Lung microvascular endothelial cell (primary cell): Measurements from ENCODE around the gene BABAM2. TPM values are rescaled to one million over a fixed set of nuclear protein-coding genes. Genes with fewer than 3 reads are reported as not detected.
"Not testable (repeated sequence)": the region's sequence is repeated elsewhere in the genome, so short reads cannot be mapped to it uniquely, and the experiment has no call there.

Experiments
- DNase-seq, 2 donors: peaks; one replicate each; pipeline versions ENCODE4 v3.0.0 to v3.0.0-alpha.2; 2010; ENCODE audit warnings: low read depth in 2 of 2
- total RNA-seq: library from RNA; depleted of rRNA; stranded (reverse); fragments of >200 nt; gene quantifications from 2 replicates; pipeline ENCODE4 v1.2.1, GENCODE V29; 2014

The BABAM2 gene
- total RNA-seq, 1 donor from 2014 or later: 14.7 TPM

GRCh38 chr2:27942612-27943547 is 52.4 kb downstream of the BABAM2 start:
- DNase-seq: no peak

GRCh38 chr2:27946530-27947060 is 56.1 kb downstream of the BABAM2 start:
- DNase-seq: peak in 1 of 2 donors; percentile 28

GRCh38 chr2:27952070-27952469 is 61.5 kb downstream of the BABAM2 start:
- DNase-seq: no peak

DNA sequence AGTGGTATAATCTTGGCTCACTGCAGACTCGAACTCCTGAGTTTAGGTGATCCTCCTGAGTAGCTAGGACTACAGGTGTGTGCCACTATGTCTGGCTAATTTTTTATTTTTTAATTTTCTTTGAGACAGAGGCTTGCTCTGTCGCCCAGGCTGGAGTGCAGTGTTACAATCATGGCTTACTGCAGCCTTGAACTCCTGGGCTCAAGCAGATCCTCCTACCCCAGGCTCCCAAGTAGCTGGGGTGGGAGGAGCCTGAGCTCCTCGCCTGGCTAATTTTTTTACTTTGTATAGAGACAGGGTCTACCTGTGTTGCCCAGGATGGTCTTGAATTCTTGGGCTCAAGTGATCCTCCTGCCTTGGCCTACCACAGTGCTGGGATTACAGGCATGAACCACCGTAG is 62.5 kb downstream of the BABAM2 start:
- no peak for DNase-seq

GRCh38 chr2:27954221-27954673 is 63.7 kb downstream of the BABAM2 start:
- DNase-seq: peak in 1 of 2 donors; percentile 42

- DNase-seq: peak; percentile 86 to 100
Observed at GRCh38 chr2:27954771-27955383, 64.3 kb downstream of the BABAM2 start.

- peak in 1 of 2 donors; percentile 39 for DNase-seq
Observed at GRCh38 chr2:27955384-27956161, 65.0 kb downstream of the BABAM2 start.

DNA sequence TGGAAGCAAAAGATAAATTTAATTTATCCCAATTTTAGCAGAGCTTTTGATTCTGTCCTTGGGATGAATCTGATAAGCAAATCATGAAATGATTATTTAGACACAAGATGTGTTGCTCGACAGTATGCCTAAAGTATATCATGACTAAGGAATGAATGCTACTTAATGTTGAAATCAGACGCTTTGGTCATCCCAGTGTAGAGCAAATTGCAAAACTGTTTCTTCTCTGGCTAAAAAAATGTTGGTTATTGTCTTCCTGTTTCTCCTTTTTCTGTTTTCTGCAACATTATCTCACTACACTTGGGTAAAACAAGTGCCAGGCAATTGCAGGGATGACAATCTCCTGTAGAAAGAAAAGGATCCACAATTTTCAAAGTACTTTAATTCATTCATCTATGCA is 66.4 kb downstream of the BABAM2 start:
- DNase-seq: no peak

GRCh38 chr2:27958711-27959378 is 68.3 kb downstream of the BABAM2 start:
- DNase-seq: no peak

- peak; percentile 61 to 87 for DNase-seq
Observed at GRCh38 chr2:27959496-27959895, 69.0 kb downstream of the BABAM2 start.

DNA sequence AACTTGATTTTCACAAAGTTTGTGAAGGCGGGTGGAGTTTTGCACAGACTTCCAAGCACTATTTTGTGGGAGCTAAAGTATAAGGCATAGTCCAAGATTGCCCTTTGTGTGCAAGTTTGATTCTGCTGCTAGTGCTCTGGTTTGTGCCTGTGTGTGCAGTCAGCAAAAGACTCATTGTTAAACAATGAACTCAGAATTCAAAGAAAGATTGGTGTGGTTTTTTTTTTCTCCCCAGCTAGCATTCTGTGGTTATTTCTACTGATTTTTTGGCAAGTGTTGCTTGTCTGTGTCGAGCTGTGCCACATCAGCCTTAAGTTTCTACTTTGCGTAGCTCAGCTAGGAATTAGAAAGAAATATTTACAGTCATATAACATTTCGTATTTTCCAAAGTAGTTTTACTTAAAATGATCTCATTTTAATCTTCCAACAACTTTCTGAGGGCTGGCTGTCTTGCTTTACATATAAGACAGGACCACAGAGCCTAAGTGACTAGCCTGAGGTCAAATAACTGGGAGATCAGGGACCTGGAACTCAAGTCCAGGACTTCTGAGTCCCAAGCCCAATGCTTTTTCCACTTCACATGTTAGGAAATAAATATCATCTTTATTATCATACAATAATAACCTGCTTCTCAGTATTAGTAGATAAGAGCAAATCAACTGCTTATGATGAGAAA is 69.8 kb downstream of the BABAM2 start:
- DNase-seq: peak in 1 of 2 donors; percentile 59

DNA sequence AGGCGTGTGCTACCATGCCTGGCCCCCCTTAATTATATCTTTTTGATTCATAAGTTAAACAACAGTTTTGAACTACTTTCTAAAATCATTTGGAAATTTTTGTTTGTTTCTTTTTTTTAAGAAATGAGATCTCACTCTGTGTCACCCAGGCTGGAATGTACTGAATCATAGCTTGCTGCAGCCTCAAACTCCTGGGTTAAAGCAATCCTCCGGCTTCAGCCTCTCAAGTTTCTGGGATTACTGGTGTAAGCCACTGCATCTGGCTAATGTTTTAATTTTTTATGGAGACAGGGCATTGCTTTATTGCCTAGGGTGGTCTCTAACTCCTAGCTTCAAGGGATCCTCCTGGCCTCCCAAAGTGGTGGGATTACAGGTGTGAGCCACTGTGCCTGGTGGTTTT is 71.5 kb downstream of the BABAM2 start:
- DNase-seq: no peak

DNA sequence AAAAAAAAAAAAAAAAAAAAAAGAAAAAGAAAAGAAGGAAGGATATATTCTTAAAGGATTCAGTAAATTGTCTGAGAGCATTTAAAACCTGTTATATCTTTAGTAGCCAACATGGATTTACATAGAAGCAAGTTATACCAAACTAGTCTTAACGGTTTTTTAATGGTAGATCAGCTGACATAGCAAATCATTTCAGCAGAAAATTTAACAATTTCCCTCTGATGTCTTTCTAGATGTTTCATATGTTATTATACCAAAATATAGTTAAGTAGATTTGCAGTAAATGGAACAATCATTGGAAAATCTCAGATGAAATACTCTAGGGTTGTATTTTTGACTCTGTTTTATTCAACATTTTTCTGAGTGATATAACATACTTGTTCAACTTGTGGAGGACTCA is 72.9 kb downstream of the BABAM2 start:
- DNase-seq: no peak

GRCh38 chr2:27964067-27964466 is 73.5 kb downstream of the BABAM2 start:
- DNase-seq: no peak

- no peak for DNase-seq
Observed at GRCh38 chr2:27965841-27966240, 75.3 kb downstream of the BABAM2 start.

GRCh38 chr2:27966466-27966865 is 75.9 kb downstream of the BABAM2 start:
- no peak for DNase-seq

DNA sequence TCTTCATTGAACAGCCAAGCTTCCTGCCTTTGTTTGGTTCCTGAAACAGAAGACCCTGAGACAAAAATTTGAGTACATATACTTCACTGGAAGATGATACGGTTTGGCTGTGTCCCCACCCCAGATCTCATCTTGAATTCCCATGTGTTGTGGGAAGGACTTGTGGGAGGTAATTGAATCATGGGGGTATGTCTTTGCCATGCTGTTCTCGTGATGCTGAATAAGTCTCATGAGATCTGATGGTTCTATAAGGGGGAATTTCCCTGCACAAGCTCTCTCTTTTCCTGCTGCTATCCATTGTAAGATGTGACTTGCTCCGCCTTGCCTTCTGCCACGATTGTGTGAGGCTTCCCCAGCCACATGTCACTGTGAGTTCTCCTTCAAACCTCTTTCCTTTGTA is 76.5 kb downstream of the BABAM2 start:
- no peak for DNase-seq

DNA sequence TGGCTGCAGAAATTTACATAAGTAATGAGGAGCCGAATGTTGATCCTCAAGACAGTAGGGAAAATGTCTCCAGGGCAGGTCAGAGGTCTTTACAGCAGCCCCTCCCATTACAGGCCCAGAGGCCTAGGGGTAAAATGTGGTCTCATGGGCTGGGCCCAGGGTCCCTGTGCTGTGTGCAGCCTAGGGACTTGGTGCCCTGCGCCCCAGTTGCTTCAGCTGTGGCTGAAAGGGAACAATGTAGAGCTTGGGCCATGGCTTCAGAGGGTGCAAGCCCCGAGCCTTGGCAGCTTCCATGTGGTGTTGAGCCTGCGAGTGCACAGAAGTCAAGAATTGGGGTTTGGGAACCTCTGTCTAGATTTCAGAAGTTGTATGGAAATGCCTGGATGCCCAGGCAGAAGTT is 77.5 kb downstream of the BABAM2 start:
- DNase-seq: not testable (repeated sequence)

DNA sequence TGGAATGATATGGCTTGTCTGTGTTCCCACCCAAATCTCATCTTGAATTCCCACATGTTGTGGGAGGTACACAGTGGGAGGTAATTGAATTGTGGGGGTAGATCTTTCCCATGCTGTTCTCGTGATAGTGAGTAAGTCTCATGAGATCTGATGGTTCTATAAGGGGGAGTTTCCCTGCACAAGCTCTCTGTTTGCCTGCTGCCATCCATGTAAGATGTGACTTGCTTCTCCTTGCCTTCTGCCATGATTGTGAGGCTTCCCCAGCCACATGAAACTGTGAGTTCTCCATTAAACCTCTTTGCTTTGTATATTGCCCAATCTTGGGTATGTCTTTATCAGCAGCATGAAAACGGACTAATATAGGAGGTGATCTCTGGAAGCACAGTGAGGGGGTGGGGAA is 78.4 kb downstream of the BABAM2 start:
- not testable (repeated sequence) for DNase-seq

GRCh38 chr2:27972311-27972710 is 81.8 kb downstream of the BABAM2 start:
- DNase-seq: peak in 1 of 2 donors; percentile 91
